OCI-LY7 (cell line): ENCODE results near the gene CFAP77. TPM values are rescaled to one million over a fixed set of nuclear protein-coding genes. Genes with fewer than 3 reads are reported as not detected.

Experiments
- BruUV-seq: library from RNA; stranded (reverse); fragments of 400-500 nt; replicated peaks from 2 replicates; lab custom pipeline; 2021; lab: Mats Ljungman, UMichigan
- CTCF ChIA-PET: fragments of 300-600 bp; sonication (Branson Sonifier 250); formaldehyde crosslinking; loops from one replicate; lab custom pipeline; 2022; ENCODE audit warnings: antibody characterized with exemption; ENCODE audit not compliant: unreplicated experiment; lab: Charles Lee
- POLR2A ChIA-PET: fragments of 300-600 bp; sonication (Branson Sonifier 250); formaldehyde crosslinking; loops from one replicate; lab custom pipeline; 2022; ENCODE audit warnings: antibody characterized with exemption; lab: Charles Lee
- DNase-seq: peaks from one replicate; pipeline ENCODE4 v3.0.0-alpha.2; 2015; ENCODE audit warnings: low spot score
- H2AFZ ChIP-seq: fragments of 200-600 bp; sonication (generic), shearing (Covaris generic); 2 replicates; pipeline ENCODE4 v1.6.1; 2014; ENCODE audit warnings: mild to moderate bottlenecking, antibody characterized with exemption, low read length, moderate library complexity
- H3K27ac ChIP-seq: fragments of 200-600 bp; sonication (generic); 2 replicates; pipeline ENCODE4 v1.5.1; 2014; ENCODE audit warnings: mixed run types, low read depth, mild to moderate bottlenecking, moderate library complexity, low read length, inconsistent platforms; ENCODE audit not compliant: poor library complexity, severe bottlenecking
- H3K36me3 ChIP-seq: fragments of 200-600 bp; sonication (generic); 2 replicates; pipeline ENCODE4 v1.6.1; 2014; ENCODE audit warnings: mild to moderate bottlenecking, antibody characterized with exemption, low read length, moderate library complexity, mixed read lengths; ENCODE audit not compliant: insufficient read depth
- H3K4me1 ChIP-seq: fragments of 200-600 bp; sonication (generic); 2 replicates; pipeline ENCODE4 v1.5.1; 2014; ENCODE audit warnings: mild to moderate bottlenecking, low read length; ENCODE audit not compliant: insufficient read depth, poor library complexity, severe bottlenecking
- H3K4me2 ChIP-seq: fragments of 200-600 bp; sonication (generic); 2 replicates; pipeline ENCODE4 v1.6.1; 2014; ENCODE audit warnings: mild to moderate bottlenecking, low read length
- H3K4me3 ChIP-seq: fragments of 200-600 bp; sonication (generic); 2 replicates; pipeline ENCODE4 v1.5.1; 2014; ENCODE audit warnings: mild to moderate bottlenecking, low read depth, low read length; ENCODE audit not compliant: poor library complexity, severe bottlenecking
- H3K79me2 ChIP-seq: fragments of 200-600 bp; sonication (generic); 2 replicates; pipeline ENCODE4 v1.6.1; 2016; ENCODE audit warnings: low read depth, mild to moderate bottlenecking, low read length, moderate library complexity, mixed read lengths; ENCODE audit not compliant: insufficient read depth
- H3K9me2 ChIP-seq: fragments of 200-600 bp; sonication (generic); 2 replicates; pipeline ENCODE4 v1.6.1; 2016; ENCODE audit warnings: mild to moderate bottlenecking, low read length, mixed read lengths; ENCODE audit not compliant: insufficient read depth
- H3K9me3 ChIP-seq: fragments of 200-600 bp; sonication (generic); 2 replicates; pipeline ENCODE4 v1.6.1; 2014; ENCODE audit warnings: mild to moderate bottlenecking, mixed run types, low read length, mixed read lengths
- H4K20me1 ChIP-seq: fragments of 200-600 bp; sonication (generic); 2 replicates; pipeline ENCODE4 v1.6.1; 2014; ENCODE audit warnings: mild to moderate bottlenecking, antibody characterized with exemption, low read length, moderate library complexity, mixed read lengths; ENCODE audit not compliant: insufficient read depth
- CTCF ChIP-seq: fragments of 200-600 bp; sonication (generic); conservative IDR thresholded peaks from 2 replicates; pipeline ENCODE4 v1.5.1; 2014; ENCODE audit warnings: mild to moderate bottlenecking, antibody characterized with exemption, low read length, moderate library complexity, mixed read lengths
- EZH2phosphoT487 ChIP-seq: fragments of 200-600 bp; sonication (generic); IDR thresholded peaks from 2 replicates; pipeline ENCODE4 v1.6.1; 2018; ENCODE audit warnings: low read depth, borderline replicate concordance, mild to moderate bottlenecking, mixed run types, antibody characterized with exemption, low read length, moderate library complexity, mixed read lengths
- intact Hi-C: fragments of 100-400 bp; cut with micrococcal nuclease; formaldehyde crosslinking; loops from one replicate; pipeline ENCODE4 v1.10.0; 2022; ENCODE audit not compliant: unreplicated experiment
- total RNA-seq, 2 experiments: library from RNA; depleted of rRNA in 1 of 2; stranded (reverse); fragments of >200 nt in 1 of 2; shearing (Covaris generic) in 1 of 2; gene quantifications; 2 replicates each; pipeline ENCODE4 v1.2.3, GENCODE V29; 2014 to 2022

Gene CFAP77
- total RNA-seq, 2 experiments from 2014 or later: not detected

- Histone ChIP-seq H3K36me3 (peaks cover 93% of the 10 kb centered on the region), H3K27ac (no peak overlapping the region), H3K9me2 (no peaks in the 10 kb centered on the region), H3K79me2 (no peaks in the 10 kb centered on the region), H3K4me3 (no peak overlapping the region), H3K9me3 (no peaks in the 10 kb centered on the region), H2AFZ (no peak overlapping the region), H3K4me2 (no peak overlapping the region), H3K4me1 (peaks cover 4% of the 10 kb centered on the region), H4K20me1 (no peaks in the 10 kb centered on the region)
- ChIA-PET CTCF (no interaction called here), POLR2A (no interaction called here)
- DNase-seq: no peak
- no TSS peak for BruUV-seq
- intact Hi-C loops: no loop called here
- TF ChIP-seq CTCF: no peak
- TF ChIP-seq EZH2phosphoT487: no peak
Measured at GRCh38 chr9:132391449-132391848, 18.6 kb upstream of the CFAP77 start.

GRCh38 chr9:132395560-132395959 is 14.5 kb upstream of the CFAP77 start:
- ChIA-PET POLR2A (no interaction called here), CTCF (no interaction called here)
- no peak overlapping the region for H3K27ac ChIP-seq
- H3K4me2 ChIP-seq: no peak overlapping the region
- no peaks in the 10 kb centered on the region for H3K9me2 ChIP-seq
- no peaks in the 10 kb centered on the region for H3K9me3 ChIP-seq
- H3K79me2 ChIP-seq: no peaks in the 10 kb centered on the region
- no peak overlapping the region for H3K4me3 ChIP-seq
- no peak overlapping the region for H2AFZ ChIP-seq
- no peak for DNase-seq
- no TSS peak for BruUV-seq
- H4K20me1 ChIP-seq: no peaks in the 10 kb centered on the region
- peaks cover 92% of the 10 kb centered on the region for H3K36me3 ChIP-seq
- intact Hi-C loops: no loop called here
- TF ChIP-seq EZH2phosphoT487: no peak
- no peak for TF ChIP-seq CTCF
- H3K4me1 ChIP-seq: no peaks in the 10 kb centered on the region

- Histone ChIP-seq H3K9me3 (no peaks in the 10 kb centered on the region), H3K36me3 (peaks cover 62% of the 10 kb centered on the region), H4K20me1 (0 out of 2 replicates have a peak, but pooled peaks cover 16% of the 10 kb centered on the region), H3K4me3 (no peak overlapping the region), H3K4me2 (no peak overlapping the region), H3K4me1 (peaks cover 27% of the 10 kb centered on the region), H3K27ac (no peak overlapping the region), H3K9me2 (no peaks in the 10 kb centered on the region), H2AFZ (no peak overlapping the region), H3K79me2 (peaks cover 26% of the 10 kb centered on the region; the same call in 1 of the 2 replicates)
- no peak for DNase-seq
- intact Hi-C loops: no loop called here
- TF ChIP-seq CTCF (no peak), EZH2phosphoT487 (no peak)
- POLR2A ChIA-PET: no interaction called here
- BruUV-seq: no TSS peak
- CTCF ChIA-PET: no interaction called here
Measured at GRCh38 chr9:132401824-132402223, 8.2 kb upstream of the CFAP77 start.
